Measurements from ENCODE around the gene KRT9. TPM values are rescaled to one million over a fixed set of nuclear protein-coding genes. Genes with fewer than 3 reads are reported as not detected.
"Not testable (repeated sequence)": the region's sequence is repeated elsewhere in the genome, so short reads cannot be mapped to it uniquely, and the experiment has no call there.

Gene KRT9
- total RNA-seq, 1 donor from 2014 or later = not detected

DNA sequence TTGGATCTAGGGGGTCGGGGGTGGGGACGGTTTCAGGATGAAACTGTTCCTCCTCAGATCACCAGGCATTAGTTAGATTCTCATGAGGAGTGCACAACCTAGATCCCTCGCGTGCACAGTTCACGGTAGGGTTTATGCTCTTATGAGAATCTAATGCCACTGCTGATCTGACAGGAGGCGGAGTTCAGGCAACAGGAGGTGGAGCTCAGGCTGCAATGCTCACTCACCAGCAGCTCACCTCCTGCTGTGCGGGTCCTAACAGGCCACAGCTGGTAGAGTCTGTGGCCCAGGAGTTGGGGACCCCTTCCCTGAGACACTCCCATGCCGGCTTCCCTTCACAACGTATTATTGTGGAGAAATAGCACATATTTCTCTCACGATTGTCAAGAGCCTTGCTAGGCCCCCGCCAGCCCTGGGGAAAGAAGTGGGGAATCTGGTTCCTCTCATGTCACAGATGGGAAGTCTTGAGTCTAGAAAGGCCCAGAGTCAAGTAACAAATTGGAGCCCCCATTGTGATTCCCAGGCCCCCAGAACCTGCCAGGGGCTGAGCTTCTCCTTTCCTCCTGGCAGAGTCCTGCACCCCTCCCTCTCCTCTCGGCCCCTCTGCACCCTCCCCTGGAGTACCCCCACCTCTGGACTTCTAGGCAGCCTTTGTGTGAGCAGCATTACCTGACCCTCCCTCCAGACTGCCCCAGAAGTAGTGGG, 20.9 kb upstream of the KRT9 start:
- TF ChIP-seq, protein P1, sequence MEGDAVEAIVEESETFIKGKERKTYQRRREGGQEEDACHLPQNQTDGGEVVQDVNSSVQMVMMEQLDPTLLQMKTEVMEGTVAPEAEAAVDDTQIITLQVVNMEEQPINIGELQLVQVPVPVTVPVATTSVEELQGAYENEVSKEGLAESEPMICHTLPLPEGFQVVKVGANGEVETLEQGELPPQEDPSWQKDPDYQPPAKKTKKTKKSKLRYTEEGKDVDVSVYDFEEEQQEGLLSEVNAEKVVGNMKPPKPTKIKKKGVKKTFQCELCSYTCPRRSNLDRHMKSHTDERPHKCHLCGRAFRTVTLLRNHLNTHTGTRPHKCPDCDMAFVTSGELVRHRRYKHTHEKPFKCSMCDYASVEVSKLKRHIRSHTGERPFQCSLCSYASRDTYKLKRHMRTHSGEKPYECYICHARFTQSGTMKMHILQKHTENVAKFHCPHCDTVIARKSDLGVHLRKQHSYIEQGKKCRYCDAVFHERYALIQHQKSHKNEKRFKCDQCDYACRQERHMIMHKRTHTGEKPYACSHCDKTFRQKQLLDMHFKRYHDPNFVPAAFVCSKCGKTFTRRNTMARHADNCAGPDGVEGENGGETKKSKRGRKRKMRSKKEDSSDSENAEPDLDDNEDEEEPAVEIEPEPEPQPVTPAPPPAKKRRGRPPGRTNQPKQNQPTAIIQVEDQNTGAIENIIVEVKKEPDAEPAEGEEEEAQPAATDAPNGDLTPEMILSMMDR (conservative IDR thresholded peaks at IDR 0.05; ENCODE audit: low read depth, low read length) = no peak
- no peak for DNase-seq (ENCODE audit: low read depth)
- no peak overlapping the region for H3K4me3 ChIP-seq (ENCODE audit: low read depth, low read length)

- TF ChIP-seq, protein P1 (conservative IDR thresholded peaks at IDR 0.05; ENCODE audit: low read depth, low read length) = no peak
- H3K4me3 ChIP-seq (ENCODE audit: low read depth, low read length) = no peak overlapping the region
- DNase-seq (ENCODE audit: low read depth) = no peak
Observed at GRCh38 chr17:41589301-41589700, 17.4 kb upstream of the KRT9 start.

- TF ChIP-seq, protein P1 (conservative IDR thresholded peaks at IDR 0.05; ENCODE audit: low read depth, low read length) = no peak
- H3K4me3 ChIP-seq (ENCODE audit: low read depth, low read length) = no peak overlapping the region
- no peak for DNase-seq (ENCODE audit: low read depth)
Observed at GRCh38 chr17:41588126-41588810, 16.4 kb upstream of the KRT9 start.

DNA sequence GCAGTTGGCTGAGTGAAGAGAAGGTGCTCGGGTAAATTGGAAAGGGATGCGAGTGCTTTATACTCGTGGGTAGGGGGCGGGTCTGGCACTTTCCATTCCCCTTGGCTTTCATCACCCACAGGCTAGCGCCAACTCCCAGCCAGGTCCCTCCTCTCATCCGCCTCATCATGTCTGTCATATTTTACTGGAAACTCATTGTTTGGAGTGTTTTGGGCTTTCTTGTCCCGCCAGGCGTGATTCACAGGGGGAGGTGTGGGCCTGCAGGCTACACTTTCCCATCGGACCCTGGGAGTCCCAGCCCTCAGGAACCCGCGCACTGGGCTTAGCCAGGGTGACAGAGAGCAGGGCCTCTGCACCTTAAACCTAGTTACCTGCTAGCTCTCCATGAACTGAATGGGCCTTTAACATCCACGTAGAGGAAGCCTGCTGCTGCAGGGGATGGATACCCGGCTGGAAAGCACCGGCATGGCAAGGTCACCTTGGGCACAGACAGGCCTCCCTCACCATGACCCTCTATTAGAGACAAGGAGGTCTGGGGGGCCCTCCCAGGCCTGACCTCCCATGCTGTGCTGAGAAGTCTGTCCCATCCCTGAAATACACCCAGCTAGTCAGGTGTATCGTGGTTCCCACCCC, 15.1 kb upstream of the KRT9 start, which contains the start of gene KRT14:
KRT14 (minus strand) TSS at position 33 of the 633 bp plus-strand sequence. CDS start 61 bp downstream, outside the sequence.
- TF ChIP-seq, protein P1 (conservative IDR thresholded peaks at IDR 0.05; ENCODE audit: low read depth, low read length) = no peak
- DNase-seq (ENCODE audit: low read depth) = no peak
- H3K4me3 ChIP-seq (ENCODE audit: low read depth, low read length) = no peak within 1 kb of the TSS

- DNase-seq (ENCODE audit: low read depth) = no peak
- no peak overlapping the region for H3K4me3 ChIP-seq (ENCODE audit: low read depth, low read length)
- TF ChIP-seq, protein P1 (conservative IDR thresholded peaks at IDR 0.05; ENCODE audit: low read depth, low read length) = no peak
Observed at GRCh38 chr17:41585301-41586056, 13.6 kb upstream of the KRT9 start.

DNA sequence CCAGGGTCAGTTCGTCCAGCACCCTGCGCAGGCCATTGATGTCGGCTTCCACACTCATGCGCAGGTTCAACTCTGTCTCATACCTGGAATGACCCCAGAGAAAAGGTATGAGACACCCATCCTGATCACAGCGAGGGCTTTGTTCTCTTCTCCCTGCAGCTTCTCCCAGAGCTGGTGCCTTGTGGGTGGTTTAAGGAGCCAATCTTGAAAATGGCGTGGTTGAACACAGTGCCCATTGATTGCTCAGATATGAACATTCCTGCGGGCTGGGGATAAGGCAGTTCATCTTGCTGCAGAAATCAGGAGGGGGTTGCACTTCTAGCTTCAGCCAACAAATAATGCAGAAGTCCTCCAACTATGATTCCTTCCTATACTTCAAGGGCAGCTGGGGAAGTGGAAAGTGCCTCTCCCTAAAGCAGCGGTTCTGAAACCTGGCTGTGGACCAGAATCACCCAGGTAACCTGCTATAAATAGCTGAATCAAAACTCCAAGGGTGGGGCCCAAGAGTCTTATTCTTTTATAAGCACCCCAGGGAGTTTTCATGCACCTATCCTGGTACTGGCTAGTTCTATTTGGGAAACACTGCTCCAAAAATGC, 12.6 kb upstream of the KRT9 start:
- not testable (repeated sequence) for DNase-seq (ENCODE audit: low read depth); H3K4me3 ChIP-seq (ENCODE audit: low read depth, low read length)
